Esophagus muscularis mucosa (tissue), 3 donors: ENCODE measurements around the gene TNS1.

Experiments
- POLR2A ChIP-seq: fragments of 450-650 bp; IDR thresholded peaks from one replicate; pipeline ENCODE4 v1.6.1; 2017; ENCODE audit warnings: antibody characterized with exemption, moderate library complexity, mild to moderate bottlenecking, low read depth
- TF ChIP-seq, protein P1 (sequence below), 3 experiments: fragments of 200-600 bp in 2 of 3; fragments of 450-650 bp in 1 of 3; sonication (generic) in 2 of 3; IDR thresholded peaks; one replicate each; pipeline ENCODE4 v1.5.1; 2017 to 2019; ENCODE audit warnings: antibody characterized with exemption in 3 of 3, mild to moderate bottlenecking in 2 of 3, moderate library complexity in 1 of 3

DNA sequence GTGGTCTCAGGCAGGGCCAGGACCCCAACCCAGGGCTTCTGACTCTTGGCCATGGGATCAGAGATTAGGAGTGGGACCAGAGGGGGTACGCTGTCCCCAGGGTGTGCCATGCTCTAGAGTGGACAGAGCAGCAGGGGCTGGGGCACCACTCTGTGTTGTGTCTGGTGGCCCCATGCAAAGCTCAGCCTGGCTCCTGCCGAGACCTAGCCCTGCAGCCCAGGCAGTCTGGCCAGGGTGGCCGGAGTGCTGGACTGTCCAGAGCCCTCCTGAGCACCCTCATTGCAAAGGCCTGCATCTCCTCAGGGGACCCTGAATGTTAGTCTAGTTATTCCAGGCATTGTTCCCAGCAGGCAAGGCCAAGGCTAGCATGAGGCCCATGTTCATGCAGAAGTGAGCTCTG, 162.3 kb downstream of the TNS1 start:
- TF ChIP-seq POLR2A = no peak
- TF ChIP-seq, protein P1, sequence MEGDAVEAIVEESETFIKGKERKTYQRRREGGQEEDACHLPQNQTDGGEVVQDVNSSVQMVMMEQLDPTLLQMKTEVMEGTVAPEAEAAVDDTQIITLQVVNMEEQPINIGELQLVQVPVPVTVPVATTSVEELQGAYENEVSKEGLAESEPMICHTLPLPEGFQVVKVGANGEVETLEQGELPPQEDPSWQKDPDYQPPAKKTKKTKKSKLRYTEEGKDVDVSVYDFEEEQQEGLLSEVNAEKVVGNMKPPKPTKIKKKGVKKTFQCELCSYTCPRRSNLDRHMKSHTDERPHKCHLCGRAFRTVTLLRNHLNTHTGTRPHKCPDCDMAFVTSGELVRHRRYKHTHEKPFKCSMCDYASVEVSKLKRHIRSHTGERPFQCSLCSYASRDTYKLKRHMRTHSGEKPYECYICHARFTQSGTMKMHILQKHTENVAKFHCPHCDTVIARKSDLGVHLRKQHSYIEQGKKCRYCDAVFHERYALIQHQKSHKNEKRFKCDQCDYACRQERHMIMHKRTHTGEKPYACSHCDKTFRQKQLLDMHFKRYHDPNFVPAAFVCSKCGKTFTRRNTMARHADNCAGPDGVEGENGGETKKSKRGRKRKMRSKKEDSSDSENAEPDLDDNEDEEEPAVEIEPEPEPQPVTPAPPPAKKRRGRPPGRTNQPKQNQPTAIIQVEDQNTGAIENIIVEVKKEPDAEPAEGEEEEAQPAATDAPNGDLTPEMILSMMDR (IDR thresholded peaks at IDR 0.05) = no peak
